ENCODE results near the gene HECW1. TPM values are rescaled to one million over a fixed set of nuclear protein-coding genes. Genes with fewer than 3 reads are reported as not detected.

Gene HECW1
- total and polyA plus RNA-seq, 10 of the 15 experiments (the other 5 are each of a cell fraction or from before 2014, with no cell fraction given), result under 0.01 to 0.31 (median 0.04) TPM; not detected in 3

DNA sequence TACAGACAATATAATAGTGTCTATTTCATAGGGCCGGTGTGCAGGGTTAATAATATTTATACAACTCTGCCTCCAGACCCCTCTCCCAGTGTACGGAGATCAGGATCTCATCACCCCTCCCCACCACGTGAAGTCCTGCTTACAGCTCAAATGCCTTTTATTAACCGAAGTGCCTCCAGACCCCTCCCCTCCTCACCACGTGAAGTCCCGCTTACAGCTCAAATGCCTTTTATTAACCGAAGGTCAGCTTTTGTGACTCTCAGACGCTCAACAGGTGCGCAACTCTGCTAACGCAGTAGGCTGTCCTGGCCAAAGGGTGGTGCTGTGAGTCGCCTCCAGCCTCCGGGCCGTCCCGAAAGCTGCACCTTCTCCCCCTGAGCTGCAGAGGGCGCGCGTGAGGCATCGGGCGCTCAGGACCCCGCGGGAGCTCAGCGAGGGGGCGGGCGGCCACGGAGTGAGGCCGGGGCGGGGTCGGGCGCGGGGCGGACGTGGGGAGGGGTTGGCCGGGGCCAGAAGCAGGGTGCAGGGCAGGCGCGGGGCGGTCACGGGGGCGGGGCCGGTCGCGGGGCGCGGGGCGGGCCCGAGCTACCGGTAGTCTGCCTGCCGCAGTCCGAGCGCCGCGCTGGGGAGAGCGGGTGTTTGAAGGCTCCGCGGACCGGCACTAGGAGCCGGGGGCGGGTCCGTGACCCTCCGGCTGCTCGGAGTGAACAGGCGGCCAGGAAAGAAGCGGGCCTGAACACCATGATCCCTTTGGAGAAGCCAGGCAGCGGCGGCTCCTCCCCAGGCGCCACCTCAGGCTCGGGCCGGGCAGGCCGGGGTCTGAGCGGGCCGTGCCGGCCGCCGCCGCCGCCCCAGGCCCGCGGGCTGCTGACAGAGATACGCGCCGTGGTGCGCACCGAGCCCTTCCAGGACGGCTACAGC is 470.3 kb downstream of the HECW1 start, which contains the start of gene STK17A (continued):
- TF ChIP-seq NFYA (IDR thresholded peaks at IDR 0.05; ENCODE audit: borderline replicate concordance, low read depth, low read length) (no peak), NR2C2 (IDR thresholded peaks at IDR 0.05; ENCODE audit: borderline replicate concordance, control insufficient read depth, insufficient read length, low read depth) (no peak), BMI1 (IDR thresholded peaks at IDR 0.05; ENCODE audit: borderline replicate concordance) (no peak), NFIC (IDR thresholded peaks at IDR 0.05; ENCODE audit: low read depth, low read length) (no peak), CHD2 (IDR thresholded peaks at IDR 0.05; ENCODE audit: borderline replicate concordance, low read depth, low read length) (peak; percentile 73; the same call in 1 of the 2 replicates), ZNF217 (IDR thresholded peaks at IDR 0.05) (no peak), BHLHE40 (IDR thresholded peaks at IDR 0.05; ENCODE audit: borderline replicate concordance in 1 of 2, low read depth in 2 of 2, low read length in 1 of 2) (peak; percentile 21 to 57; a peak in 2 of 4 replicates), EZH2 (IDR thresholded peaks at IDR 0.05; ENCODE audit: borderline replicate concordance, control insufficient read depth, low read depth, low read length) (no peak), CREM (IDR thresholded peaks at IDR 0.05; ENCODE audit: low read depth) (peak; percentile 52; the same call in 1 of the 2 replicates), ZSCAN29 (IDR thresholded peaks at IDR 0.05) (0 out of 2 replicates have a peak, but pooled peaks have one; percentile 12), CTCF (IDR thresholded peaks at IDR 0.05 in 2 of 3, conservative IDR thresholded peaks at IDR 0.05 in 1 of 3; ENCODE audit: control insufficient read depth in 2 of 3, extremely low read depth in 1 of 3, insufficient read depth in 1 of 3, low read depth in 3 of 3, low read length in 3 of 3) (peak; percentile 99 to 100 (median 100); a peak in 5 of 6 replicates), MEF2A (IDR thresholded peaks at IDR 0.05; ENCODE audit: insufficient read depth, low read depth, low read length) (peak; percentile 72; the same call in 1 of the 2 replicates), LARP7 (IDR thresholded peaks at IDR 0.05) (peak; percentile 99), SP1 (IDR thresholded peaks at IDR 0.05; ENCODE audit: low read depth, low read length) (peak; percentile 90), CEBPB (IDR thresholded peaks at IDR 0.05; ENCODE audit: borderline replicate concordance in 1 of 2, low read depth in 2 of 2, low read length in 2 of 2) (no peak), NR2F1 (conservative IDR thresholded peaks at IDR 0.05) (peak; percentile 53), NFXL1 (IDR thresholded peaks at IDR 0.05; ENCODE audit: borderline replicate concordance) (no peak), SRF (IDR thresholded peaks at IDR 0.05; ENCODE audit: low read depth in 2 of 2, low read length in 2 of 2) (peak in 1 of 2 experiments; percentile 54; a peak in 2 of 4 replicates), PAX5 (IDR thresholded peaks at IDR 0.05; ENCODE audit: borderline replicate concordance, low read depth, low read length) (no peak; the same call in 1 of the 2 replicates)
- TF ChIP-seq, protein P1, sequence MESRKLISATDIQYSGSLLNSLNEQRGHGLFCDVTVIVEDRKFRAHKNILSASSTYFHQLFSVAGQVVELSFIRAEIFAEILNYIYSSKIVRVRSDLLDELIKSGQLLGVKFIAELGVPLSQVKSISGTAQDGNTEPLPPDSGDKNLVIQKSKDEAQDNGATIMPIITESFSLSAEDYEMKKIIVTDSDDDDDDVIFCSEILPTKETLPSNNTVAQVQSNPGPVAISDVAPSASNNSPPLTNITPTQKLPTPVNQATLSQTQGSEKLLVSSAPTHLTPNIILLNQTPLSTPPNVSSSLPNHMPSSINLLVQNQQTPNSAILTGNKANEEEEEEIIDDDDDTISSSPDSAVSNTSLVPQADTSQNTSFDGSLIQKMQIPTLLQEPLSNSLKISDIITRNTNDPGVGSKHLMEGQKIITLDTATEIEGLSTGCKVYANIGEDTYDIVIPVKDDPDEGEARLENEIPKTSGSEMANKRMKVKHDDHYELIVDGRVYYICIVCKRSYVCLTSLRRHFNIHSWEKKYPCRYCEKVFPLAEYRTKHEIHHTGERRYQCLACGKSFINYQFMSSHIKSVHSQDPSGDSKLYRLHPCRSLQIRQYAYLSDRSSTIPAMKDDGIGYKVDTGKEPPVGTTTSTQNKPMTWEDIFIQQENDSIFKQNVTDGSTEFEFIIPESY (IDR thresholded peaks at IDR 0.05), result no peak
- TF ChIP-seq, protein P2, sequence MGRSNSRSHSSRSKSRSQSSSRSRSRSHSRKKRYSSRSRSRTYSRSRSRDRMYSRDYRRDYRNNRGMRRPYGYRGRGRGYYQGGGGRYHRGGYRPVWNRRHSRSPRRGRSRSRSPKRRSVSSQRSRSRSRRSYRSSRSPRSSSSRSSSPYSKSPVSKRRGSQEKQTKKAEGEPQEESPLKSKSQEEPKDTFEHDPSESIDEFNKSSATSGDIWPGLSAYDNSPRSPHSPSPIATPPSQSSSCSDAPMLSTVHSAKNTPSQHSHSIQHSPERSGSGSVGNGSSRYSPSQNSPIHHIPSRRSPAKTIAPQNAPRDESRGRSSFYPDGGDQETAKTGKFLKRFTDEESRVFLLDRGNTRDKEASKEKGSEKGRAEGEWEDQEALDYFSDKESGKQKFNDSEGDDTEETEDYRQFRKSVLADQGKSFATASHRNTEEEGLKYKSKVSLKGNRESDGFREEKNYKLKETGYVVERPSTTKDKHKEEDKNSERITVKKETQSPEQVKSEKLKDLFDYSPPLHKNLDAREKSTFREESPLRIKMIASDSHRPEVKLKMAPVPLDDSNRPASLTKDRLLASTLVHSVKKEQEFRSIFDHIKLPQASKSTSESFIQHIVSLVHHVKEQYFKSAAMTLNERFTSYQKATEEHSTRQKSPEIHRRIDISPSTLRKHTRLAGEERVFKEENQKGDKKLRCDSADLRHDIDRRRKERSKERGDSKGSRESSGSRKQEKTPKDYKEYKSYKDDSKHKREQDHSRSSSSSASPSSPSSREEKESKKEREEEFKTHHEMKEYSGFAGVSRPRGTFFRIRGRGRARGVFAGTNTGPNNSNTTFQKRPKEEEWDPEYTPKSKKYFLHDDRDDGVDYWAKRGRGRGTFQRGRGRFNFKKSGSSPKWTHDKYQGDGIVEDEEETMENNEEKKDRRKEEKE (IDR thresholded peaks at IDR 0.05), result 0 out of 2 replicates have a peak, but pooled peaks have one; percentile 56

Data from GM12878 (cell line).